Measurements from ENCODE around the gene NEK5.
A peak's percentile ranks its signal among the peaks of the same experiment; 100 is the strongest.

The NEK5 gene

DNA sequence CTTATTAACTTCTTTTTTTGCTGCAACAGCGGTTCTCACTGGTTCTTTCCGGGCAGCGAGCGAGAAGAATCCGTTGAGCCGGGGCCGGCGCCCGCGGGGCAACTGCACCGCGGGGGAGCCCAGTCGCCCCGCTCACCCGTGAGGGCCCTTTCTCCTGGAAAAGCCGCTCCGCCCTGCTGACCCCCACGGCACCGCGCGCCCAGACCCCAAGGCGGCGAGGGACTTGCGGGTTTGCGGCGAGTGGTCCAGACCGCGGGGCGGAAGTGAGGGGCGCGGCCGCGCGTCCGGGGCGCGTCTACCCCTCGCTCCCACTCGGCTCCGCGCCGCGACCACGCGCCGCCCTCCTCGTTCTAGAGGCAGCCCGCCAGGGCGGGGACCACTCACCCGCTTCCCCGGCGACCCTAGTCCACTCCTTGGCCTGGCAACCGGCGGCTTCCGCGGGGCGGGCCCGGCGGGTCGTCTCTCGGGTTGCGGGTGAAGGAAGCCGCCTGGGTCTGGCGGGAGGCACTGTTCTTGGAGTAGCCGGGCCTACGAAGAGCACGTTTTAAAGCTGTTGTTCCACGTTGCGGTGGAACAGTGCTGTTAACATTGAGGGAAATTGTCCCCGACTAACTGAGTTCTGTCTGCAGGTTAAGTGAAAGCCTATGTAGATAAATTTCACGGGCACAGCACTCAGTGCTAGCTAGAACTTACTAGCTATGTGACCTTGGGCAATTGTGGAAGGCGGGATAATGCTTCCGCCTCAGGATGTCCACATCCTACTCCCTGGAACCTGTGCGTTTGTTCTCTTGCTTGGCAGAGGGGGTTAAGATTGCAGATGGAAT, 30.5 kb upstream of the NEK5 start, which contains the start of gene NEK3:
Gene NEK3, minus strand, starts transcription at position 439 of the 824 bp plus-strand sequence. CDS start 3,406 bp downstream, outside the sequence.
- Mint-ChIP-seq H3K9me3 (no peaks in the 10 kb centered on the region), H3K36me3 (peaks cover 33% of the 10 kb centered on the region), H3K4me3 (peak within 1 kb of the TSS; percentile 79), H3K27me3 (no peaks in the 10 kb centered on the region), H3K27ac (peak within 1 kb of the TSS; percentile 94), H3K4me1 (peaks cover 43% of the 10 kb centered on the region)
- ATAC-seq = peak; percentile 81

DNA sequence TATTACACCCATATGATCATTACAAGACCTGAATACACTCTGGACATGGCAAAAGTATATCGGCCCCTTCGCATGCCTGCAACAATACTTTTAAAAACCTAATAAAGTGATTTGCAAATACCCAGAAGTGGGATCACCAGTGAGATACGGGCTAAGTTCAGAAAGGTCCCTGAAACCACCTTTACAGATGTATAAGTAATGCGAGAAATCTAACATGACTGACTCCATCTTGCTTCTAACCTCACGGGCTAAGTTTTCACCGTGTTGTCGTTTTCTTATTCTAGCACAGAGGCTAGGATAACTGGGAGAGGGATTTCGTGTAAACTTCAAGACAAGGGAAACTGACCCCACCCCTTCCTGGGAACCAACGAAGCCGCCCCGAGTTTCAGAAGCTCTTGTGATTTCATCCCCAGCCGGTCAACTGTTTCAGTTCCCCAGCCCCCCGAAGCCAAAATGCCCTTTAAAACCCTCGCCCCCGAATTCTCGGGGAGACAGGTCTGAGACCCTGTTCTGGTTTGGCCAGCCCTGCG, 29.8 kb upstream of the NEK5 start:
- H3K27ac Mint-ChIP-seq = peak overlapping the region; percentile 94
- H3K36me3 Mint-ChIP-seq = peaks cover 28% of the 10 kb centered on the region
- peaks cover 43% of the 10 kb centered on the region for H3K4me1 Mint-ChIP-seq
- H3K9me3 Mint-ChIP-seq = no peaks in the 10 kb centered on the region
- no peaks in the 10 kb centered on the region for H3K27me3 Mint-ChIP-seq
- H3K4me3 Mint-ChIP-seq = peak overlapping the region; percentile 79
- ATAC-seq = peak; percentile 77

DNA sequence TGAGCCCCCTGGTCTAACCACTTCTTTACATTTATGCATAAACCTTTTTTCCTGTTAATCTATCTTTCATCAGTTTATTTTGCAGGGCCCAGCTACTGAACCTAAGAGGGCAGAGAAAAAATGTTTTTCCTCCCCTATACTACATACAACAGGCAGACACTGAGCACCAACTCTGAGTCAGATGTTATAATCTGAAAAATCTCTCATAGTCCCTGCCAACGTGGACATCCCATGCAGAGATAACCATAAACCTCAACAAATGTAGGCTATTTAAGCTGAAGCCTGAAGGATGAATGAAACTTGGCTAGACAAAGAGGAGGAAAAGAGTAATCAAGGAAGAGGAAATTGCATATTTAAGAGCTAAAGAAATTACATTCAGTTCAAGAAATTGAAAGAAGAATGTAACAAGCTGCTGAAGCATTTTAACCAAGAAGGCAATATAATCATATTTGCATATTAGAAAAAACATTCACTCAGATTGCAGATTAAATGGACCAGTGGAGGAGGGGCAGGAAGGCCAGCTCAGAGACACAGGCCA, 27.9 kb upstream of the NEK5 start:
- Mint-ChIP-seq H3K9me3 (no peaks in the 10 kb centered on the region), H3K4me1 (peaks cover 35% of the 10 kb centered on the region), H3K27ac (peak overlapping the region; percentile 22), H3K36me3 (peaks cover 16% of the 10 kb centered on the region), H3K4me3 (no peak overlapping the region), H3K27me3 (no peaks in the 10 kb centered on the region)
- no peak for ATAC-seq

DNA sequence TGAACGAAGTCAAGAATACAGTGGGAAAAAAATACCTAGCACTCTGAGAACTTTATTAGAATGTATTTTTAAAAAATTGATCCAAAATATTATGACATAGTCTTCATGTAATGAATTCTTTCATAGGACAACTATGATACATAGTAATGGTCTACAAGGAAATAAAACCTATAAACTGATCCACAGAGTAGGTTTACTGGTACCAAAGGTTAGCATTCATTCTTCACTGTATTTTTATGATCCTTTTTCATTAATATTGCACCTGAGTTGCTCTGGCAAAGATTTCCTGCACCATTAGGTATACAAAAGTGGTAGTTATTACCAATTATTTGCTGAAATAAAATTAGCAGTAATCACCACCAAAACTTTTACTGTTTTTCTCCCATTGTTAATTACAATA, 26.3 kb upstream of the NEK5 start:
- ATAC-seq = no peak
- Mint-ChIP-seq H3K27me3 (no peaks in the 10 kb centered on the region), H3K4me1 (peaks cover 35% of the 10 kb centered on the region), H3K9me3 (no peaks in the 10 kb centered on the region), H3K4me3 (no peak overlapping the region), H3K27ac (no peak overlapping the region), H3K36me3 (peaks cover 33% of the 10 kb centered on the region)

DNA sequence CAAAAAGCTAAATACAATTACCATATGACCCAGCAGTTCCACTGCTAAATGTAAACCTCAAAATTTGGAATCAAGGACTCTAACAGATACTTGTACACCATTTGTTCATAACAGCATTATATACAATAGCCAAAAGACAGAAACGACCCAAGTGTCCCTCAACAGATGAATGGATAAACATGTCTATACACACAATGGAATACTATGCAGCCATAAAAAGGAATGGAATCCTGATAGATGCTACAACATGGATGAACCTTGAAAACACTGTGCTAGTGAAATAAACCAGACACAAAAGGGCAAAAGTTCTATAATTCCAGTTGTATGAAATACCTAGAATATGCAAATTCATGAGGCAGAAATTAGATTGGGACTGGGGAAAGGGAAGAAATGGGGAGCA, 18.4 kb upstream of the NEK5 start:
- H3K9me3 Mint-ChIP-seq = peaks cover 4% of the 10 kb centered on the region
- H3K4me3 Mint-ChIP-seq = no peak overlapping the region

DNA sequence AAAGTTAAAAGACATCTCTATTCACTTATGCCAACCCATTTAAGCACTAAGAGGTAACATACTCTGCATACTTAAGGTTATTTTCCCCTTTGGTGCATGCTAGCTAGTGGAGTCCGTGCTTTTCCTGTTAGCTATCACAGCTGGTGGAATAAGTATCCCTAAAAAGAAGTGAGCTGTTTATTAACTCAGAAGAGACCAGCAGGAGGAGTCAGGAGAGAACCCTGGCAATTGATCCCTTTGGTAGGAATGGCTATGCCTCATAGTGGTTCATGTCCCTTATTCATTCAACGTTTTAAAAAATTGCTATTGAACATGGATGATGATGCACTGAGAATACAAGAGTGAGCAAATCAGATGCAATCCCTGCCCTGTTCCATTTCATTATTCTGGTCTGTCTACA, 12.4 kb upstream of the NEK5 start:
- peaks cover 37% of the 10 kb centered on the region for H3K36me3 Mint-ChIP-seq
- no peaks in the 10 kb centered on the region for H3K9me3 Mint-ChIP-seq
- no peak overlapping the region for H3K4me3 Mint-ChIP-seq
- H3K4me1 Mint-ChIP-seq = no peaks in the 10 kb centered on the region
- no peak overlapping the region for H3K27ac Mint-ChIP-seq
- no peak for ATAC-seq
- no peaks in the 10 kb centered on the region for H3K27me3 Mint-ChIP-seq

More for the DNA sequence above, 18.4 kb upstream of the NEK5 start:
- Mint-ChIP-seq H3K27ac (no peak overlapping the region), H3K36me3 (peaks cover 44% of the 10 kb centered on the region), H3K4me1 (no peaks in the 10 kb centered on the region), H3K27me3 (no peaks in the 10 kb centered on the region)
- ATAC-seq = no peak

DNA sequence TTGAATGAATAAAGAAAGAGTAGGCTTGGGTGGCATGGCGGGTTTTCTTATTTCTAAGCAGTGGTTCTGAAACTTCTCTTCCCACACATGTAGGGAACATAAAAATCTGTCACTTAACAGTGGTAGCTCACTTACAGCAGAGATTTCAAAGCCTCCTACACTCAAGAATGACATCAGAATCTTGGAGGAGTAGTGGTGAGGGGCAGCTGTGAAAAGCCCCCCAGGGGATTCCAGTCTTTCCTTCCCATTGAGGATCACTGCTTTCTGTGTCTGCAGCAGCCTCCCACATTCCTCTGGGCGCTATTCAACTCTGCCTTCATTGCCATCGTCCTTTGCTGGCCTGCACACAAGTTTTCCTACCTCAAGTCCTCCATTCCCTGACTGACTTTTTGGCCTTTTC, 8.6 kb upstream of the NEK5 start:
- ATAC-seq = no peak
- Mint-ChIP-seq H3K27ac (no peak overlapping the region), H3K36me3 (peaks cover 48% of the 10 kb centered on the region), H3K9me3 (no peaks in the 10 kb centered on the region), H3K4me1 (no peaks in the 10 kb centered on the region), H3K4me3 (no peak overlapping the region), H3K27me3 (no peaks in the 10 kb centered on the region)

DNA sequence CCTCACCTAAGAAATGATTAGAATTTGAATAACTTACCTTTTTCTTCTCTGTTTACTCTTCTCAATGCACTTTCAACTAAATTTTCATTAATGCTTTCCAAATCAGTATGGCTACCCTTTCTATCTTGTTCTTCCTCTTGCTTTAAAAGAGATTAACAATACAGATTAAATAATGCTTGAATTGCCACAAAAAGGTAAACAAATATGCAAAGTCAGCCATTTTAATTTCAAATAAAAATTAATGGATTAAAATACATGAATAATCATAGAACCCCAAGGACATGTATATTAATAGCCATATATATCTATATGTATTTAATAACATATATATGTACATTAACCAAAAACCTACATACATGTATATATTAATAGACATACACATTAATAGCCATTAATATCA, 7.9 kb upstream of the NEK5 start:
- Mint-ChIP-seq H3K27ac (no peak overlapping the region), H3K9me3 (no peaks in the 10 kb centered on the region), H3K36me3 (peaks cover 55% of the 10 kb centered on the region), H3K4me1 (no peaks in the 10 kb centered on the region), H3K27me3 (no peaks in the 10 kb centered on the region), H3K4me3 (no peak overlapping the region)
- ATAC-seq = no peak

DNA sequence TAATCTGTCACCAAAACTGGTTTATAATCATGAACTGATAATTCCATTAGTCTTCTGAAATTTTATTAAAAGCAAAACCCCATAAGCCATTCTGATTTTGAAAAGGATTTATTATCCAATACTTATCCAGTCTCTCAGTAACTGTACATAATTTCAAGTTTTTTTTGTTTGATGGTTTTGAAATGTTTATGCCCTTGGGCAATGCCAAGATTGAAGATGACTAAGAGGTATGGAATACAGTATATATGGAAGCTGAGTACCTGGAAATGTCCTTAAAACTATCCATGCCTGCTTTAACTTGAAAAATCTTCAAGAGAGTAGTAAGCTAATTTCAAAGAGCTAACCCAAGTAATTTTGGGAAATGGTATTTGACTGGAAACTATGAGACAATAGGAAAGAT, 1.8 kb upstream of the NEK5 start:
- no peak overlapping the region for H3K4me3 Mint-ChIP-seq
- H3K9me3 Mint-ChIP-seq = no peaks in the 10 kb centered on the region
- peaks cover 23% of the 10 kb centered on the region for H3K27me3 Mint-ChIP-seq
- ATAC-seq = no peak
- H3K27ac Mint-ChIP-seq = no peak overlapping the region
- H3K4me1 Mint-ChIP-seq = peaks cover 22% of the 10 kb centered on the region
- H3K36me3 Mint-ChIP-seq = peaks cover 38% of the 10 kb centered on the region

DNA sequence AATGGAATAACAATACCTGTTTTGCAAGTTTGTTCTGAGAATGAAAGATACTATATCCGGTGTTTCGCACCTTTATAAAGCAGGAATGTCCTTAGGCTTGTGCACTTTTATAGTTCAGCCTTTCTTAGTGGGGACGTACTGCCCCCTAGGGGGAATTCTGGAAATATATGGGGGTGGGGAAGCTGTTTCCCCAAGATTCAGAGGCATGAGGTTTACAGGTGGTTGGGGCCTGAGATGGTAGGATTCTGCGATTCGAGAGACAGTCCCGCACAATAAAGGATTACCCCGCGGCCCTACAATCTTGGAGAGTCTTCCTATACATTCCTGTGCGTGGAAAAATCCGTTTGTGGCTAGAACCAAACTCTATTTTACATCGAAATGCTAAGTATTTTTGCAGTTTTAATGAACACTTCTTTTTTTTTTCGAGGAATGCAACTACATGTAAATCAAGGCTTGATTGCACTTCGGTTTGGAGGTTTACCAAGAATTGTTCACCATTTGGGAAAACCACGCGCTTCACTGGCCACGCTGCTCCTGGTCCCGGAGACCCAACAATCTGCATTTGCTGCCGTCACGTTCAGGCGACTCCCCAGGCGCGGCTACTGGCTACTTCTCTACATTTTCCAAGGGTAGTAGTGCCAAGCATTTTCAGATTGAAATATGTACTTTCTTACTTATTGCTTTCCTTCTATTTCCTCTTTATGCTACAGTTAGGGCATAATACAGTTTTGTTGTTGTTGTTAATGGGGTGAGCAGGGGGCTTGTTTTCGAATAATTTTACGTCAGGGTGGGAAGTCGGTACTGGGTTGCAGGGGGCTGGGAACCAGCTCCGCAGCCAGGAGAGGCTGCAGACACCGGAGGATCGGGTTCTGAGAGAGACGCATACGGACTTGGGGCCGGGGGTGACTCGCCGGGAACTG, 830 bp downstream of the NEK5 start:
- peak overlapping the region; percentile 75 for H3K4me3 Mint-ChIP-seq
- H3K9me3 Mint-ChIP-seq = no peaks in the 10 kb centered on the region
- H3K4me1 Mint-ChIP-seq = peaks cover 22% of the 10 kb centered on the region
- peaks cover 23% of the 10 kb centered on the region for H3K27me3 Mint-ChIP-seq
- H3K36me3 Mint-ChIP-seq = peaks cover 29% of the 10 kb centered on the region
- no peak overlapping the region for H3K27ac Mint-ChIP-seq
- peak; percentile 73 for ATAC-seq

DNA sequence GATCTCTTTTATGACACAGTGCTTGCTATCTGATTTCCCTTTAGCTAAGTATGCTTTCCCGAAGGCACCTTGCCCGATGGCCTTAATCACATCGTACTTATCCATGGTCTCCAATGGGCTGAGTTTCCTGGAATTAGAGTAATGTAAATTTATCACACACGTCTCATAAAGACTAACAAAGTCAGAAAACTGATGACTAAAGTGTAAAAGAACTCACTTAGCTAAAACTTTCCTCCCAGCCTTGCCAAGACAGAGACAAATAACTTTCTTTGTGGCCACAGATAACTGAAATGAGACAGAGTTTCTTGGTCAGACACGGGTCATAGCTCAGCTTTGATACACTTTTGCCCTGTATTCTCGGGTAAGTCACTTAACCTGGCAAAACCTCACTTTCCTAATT, 1.5 kb downstream of the NEK5 start:
- H3K27me3 Mint-ChIP-seq = peaks cover 23% of the 10 kb centered on the region
- peaks cover 22% of the 10 kb centered on the region for H3K4me1 Mint-ChIP-seq
- H3K36me3 Mint-ChIP-seq = peaks cover 23% of the 10 kb centered on the region
- no peak overlapping the region for H3K4me3 Mint-ChIP-seq
- H3K27ac Mint-ChIP-seq = no peak overlapping the region
- ATAC-seq = peak; percentile 26
- H3K9me3 Mint-ChIP-seq = no peaks in the 10 kb centered on the region

DNA sequence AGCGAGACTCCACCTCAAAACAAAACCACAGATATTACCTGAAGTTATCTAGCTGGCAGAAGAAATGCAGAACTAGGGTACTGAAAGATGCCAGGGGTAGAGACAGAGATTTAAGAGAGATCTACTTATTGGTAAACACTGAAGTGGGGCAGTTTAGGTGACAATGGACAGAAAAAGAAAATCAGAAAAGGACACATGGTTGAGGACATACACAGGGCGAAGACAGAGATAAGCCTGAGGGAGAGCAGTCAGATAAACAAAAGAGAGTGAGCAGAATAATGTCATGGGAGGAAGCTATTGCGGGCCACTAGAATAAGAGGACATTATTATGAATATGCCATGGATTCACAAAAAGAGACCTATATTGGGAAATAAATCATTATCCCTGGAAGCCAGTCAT, 3.3 kb downstream of the NEK5 start:
- no peak for ATAC-seq

DNA sequence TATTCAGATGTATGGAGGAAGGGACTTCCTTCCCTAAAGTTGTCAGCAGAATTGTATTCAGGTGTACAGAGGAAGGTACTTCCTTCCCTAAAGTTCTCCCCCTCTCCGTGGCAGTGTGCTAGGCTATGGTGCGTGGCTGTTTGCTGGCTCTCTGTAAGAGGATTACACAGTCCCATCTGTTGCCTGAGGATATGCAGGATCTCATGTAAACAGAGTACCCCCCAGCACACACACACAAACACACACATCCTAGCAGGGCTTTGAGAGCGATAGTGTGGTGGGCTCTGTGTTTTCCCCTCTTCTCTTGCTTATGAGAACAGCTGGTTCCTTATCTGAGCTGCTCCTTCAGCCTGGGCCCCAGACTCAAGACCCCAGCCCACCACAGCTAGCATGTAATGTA, 10.3 kb downstream of the NEK5 start:
- no peaks in the 10 kb centered on the region for H3K36me3 Mint-ChIP-seq
- H3K4me1 Mint-ChIP-seq = no peaks in the 10 kb centered on the region
- no peak overlapping the region for H3K4me3 Mint-ChIP-seq
- no peak for ATAC-seq
- no peak overlapping the region for H3K27ac Mint-ChIP-seq
- H3K9me3 Mint-ChIP-seq = no peaks in the 10 kb centered on the region
- H3K27me3 Mint-ChIP-seq = peaks cover 12% of the 10 kb centered on the region

More for the DNA sequence above, 3.3 kb downstream of the NEK5 start:
- Mint-ChIP-seq H3K4me1 (peaks cover 22% of the 10 kb centered on the region), H3K27me3 (peaks cover 23% of the 10 kb centered on the region), H3K9me3 (no peaks in the 10 kb centered on the region), H3K27ac (no peak overlapping the region), H3K36me3 (peaks cover 5% of the 10 kb centered on the region), H3K4me3 (no peak overlapping the region)

DNA sequence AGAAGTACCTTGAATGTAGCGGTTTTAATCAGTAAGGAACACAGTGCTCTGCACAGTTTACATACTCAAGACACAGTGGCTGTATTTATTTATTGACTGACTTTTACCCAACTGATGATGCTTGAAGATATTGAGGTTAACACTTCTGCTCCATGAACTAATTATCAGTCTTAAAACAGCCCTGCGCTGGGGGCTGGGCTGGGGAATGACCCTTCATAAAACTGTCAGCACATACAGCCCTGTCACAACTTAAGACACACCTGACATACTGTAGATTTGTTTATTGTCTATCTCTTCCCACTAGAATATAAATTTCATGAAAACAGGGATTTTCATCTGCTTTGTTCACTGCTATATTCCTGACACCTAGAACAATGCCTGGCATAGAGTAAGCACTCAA, 10.8 kb downstream of the NEK5 start:
- Mint-ChIP-seq H3K36me3 (no peaks in the 10 kb centered on the region), H3K27me3 (peaks cover 13% of the 10 kb centered on the region), H3K4me1 (no peaks in the 10 kb centered on the region), H3K4me3 (no peak overlapping the region), H3K27ac (no peak overlapping the region), H3K9me3 (no peaks in the 10 kb centered on the region)
- no peak for ATAC-seq

DNA sequence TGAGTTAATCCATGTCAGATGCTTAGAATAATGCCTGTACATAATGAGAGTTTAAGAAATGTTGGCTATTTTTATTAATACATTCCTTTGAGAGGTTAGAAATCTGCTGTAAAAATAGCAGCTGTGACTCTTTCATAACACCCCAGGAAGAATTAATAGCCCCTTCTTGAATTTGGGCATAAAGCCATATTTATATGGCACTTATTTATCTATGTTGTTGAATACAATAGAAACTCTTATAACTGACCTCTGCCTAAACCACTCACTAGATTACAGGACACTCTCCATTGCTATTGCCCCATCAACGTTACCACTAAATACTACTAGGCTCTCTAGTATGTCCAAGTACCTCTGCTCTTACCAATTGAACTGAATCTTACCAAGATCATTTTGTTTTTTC, 16.3 kb downstream of the NEK5 start:
- no peaks in the 10 kb centered on the region for H3K36me3 Mint-ChIP-seq
- ATAC-seq = no peak
- H3K4me3 Mint-ChIP-seq = no peak overlapping the region

More for the DNA sequence above, 16.3 kb downstream of the NEK5 start:
- Mint-ChIP-seq H3K27me3 (peaks cover 28% of the 10 kb centered on the region), H3K9me3 (no peaks in the 10 kb centered on the region), H3K27ac (no peak overlapping the region), H3K4me1 (no peaks in the 10 kb centered on the region)

Measured in stimulated activated memory B cell treated with anti-CD40 and anti-IgM and Interleukin-4, amounts not matched to agents 10 μg/mL and 1 μg/mL and 100 μg/mL, for 72 hours (primary cell).